ENCODE results near the gene GPR35. TPM values are rescaled to one million over a fixed set of nuclear protein-coding genes. Genes with fewer than 3 reads are reported as not detected.

The GPR35 gene
- total and polyA plus RNA-seq, 2 of the 13 experiments (the other 11 are each of a cell fraction or from before 2014, with no cell fraction given): 27.1 to 44.2 TPM

DNA sequence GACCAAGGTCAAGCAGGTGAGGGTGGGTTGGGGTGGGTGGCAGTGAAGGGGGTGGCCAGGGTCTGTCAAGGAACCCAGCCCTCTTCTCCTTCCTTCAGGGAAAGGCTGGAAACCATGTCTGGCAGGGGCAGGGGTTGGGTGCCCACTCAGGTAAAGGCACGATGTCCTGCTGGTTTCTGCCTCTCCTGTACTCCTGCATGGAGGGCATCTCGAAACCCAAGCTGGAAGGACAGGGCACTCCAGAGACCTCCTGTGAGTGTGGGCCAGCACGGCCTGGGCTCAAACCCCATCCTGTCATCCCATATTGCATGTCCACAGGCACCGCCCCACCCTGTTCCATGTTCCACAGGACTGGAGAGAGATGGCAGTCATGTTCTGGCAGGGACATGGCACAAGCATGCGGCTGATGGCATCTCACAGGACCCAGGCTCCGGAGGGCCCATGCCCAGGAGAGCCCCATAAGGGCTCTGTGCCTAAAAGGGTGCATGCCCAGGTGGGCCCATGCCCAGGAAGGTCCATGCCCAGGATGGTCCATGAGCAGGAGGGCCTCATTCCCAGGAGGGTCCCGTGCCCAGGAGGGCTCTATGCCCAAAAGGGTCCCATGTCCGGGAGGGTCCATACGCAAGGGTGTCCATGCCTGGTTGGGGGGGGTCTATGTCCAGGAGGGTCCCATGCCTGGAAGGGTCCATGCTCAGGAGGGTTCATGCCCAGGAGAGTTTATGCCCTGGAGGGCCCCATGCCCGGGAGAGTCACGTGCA lies 6.4 kb downstream of the GPR35 start (continued):
- TF ChIP-seq FOXC1 (CRISPR knock-in tag; IDR thresholded peaks at IDR 0.05; ENCODE audit: borderline replicate concordance) (0 out of 2 replicates have a peak, but pooled peaks have one; percentile 35), REL (CRISPR knock-in tag; conservative IDR thresholded peaks at IDR 0.05) (no peak), POLR2A (IDR thresholded peaks at IDR 0.05; ENCODE audit: insufficient read depth in 1 of 2, low read depth in 2 of 2, low read length in 2 of 2) (0 out of 4 replicates have a peak, but pooled peaks of 1 of the 2 experiments have one; percentile 1), YEATS2 (CRISPR knock-in tag; IDR thresholded peaks at IDR 0.05; ENCODE audit: borderline replicate concordance) (no peak), ZNF660 (CRISPR knock-in tag; IDR thresholded peaks at IDR 0.05; ENCODE audit: borderline replicate concordance, low read depth) (no peak)
- TF ChIP-seq, protein P1, sequence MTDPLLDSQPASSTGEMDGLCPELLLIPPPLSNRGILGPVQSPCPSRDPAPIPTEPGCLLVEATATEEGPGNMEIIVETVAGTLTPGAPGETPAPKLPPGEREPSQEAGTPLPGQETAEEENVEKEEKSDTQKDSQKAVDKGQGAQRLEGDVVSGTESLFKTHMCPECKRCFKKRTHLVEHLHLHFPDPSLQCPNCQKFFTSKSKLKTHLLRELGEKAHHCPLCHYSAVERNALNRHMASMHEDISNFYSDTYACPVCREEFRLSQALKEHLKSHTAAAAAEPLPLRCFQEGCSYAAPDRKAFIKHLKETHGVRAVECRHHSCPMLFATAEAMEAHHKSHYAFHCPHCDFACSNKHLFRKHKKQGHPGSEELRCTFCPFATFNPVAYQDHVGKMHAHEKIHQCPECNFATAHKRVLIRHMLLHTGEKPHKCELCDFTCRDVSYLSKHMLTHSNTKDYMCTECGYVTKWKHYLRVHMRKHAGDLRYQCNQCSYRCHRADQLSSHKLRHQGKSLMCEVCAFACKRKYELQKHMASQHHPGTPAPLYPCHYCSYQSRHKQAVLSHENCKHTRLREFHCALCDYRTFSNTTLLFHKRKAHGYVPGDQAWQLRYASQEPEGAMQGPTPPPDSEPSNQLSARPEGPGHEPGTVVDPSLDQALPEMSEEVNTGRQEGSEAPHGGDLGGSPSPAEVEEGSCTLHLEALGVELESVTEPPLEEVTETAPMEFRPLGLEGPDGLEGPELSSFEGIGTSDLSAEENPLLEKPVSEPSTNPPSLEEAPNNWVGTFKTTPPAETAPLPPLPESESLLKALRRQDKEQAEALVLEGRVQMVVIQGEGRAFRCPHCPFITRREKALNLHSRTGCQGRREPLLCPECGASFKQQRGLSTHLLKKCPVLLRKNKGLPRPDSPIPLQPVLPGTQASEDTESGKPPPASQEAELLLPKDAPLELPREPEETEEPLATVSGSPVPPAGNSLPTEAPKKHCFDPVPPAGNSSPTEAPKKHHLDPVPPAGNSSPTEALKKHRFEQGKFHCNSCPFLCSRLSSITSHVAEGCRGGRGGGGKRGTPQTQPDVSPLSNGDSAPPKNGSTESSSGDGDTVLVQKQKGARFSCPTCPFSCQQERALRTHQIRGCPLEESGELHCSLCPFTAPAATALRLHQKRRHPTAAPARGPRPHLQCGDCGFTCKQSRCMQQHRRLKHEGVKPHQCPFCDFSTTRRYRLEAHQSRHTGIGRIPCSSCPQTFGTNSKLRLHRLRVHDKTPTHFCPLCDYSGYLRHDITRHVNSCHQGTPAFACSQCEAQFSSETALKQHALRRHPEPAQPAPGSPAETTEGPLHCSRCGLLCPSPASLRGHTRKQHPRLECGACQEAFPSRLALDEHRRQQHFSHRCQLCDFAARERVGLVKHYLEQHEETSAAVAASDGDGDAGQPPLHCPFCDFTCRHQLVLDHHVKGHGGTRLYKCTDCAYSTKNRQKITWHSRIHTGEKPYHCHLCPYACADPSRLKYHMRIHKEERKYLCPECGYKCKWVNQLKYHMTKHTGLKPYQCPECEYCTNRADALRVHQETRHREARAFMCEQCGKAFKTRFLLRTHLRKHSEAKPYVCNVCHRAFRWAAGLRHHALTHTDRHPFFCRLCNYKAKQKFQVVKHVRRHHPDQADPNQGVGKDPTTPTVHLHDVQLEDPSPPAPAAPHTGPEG (CRISPR knock-in tag; IDR thresholded peaks at IDR 0.05): no peak
- TF ChIP-seq, protein P2, sequence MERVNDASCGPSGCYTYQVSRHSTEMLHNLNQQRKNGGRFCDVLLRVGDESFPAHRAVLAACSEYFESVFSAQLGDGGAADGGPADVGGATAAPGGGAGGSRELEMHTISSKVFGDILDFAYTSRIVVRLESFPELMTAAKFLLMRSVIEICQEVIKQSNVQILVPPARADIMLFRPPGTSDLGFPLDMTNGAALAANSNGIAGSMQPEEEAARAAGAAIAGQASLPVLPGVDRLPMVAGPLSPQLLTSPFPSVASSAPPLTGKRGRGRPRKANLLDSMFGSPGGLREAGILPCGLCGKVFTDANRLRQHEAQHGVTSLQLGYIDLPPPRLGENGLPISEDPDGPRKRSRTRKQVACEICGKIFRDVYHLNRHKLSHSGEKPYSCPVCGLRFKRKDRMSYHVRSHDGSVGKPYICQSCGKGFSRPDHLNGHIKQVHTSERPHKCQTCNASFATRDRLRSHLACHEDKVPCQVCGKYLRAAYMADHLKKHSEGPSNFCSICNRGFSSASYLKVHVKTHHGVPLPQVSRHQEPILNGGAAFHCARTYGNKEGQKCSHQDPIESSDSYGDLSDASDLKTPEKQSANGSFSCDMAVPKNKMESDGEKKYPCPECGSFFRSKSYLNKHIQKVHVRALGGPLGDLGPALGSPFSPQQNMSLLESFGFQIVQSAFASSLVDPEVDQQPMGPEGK (CRISPR knock-in tag; IDR thresholded peaks at IDR 0.05): no peak
- TF ChIP-seq, protein P3, sequence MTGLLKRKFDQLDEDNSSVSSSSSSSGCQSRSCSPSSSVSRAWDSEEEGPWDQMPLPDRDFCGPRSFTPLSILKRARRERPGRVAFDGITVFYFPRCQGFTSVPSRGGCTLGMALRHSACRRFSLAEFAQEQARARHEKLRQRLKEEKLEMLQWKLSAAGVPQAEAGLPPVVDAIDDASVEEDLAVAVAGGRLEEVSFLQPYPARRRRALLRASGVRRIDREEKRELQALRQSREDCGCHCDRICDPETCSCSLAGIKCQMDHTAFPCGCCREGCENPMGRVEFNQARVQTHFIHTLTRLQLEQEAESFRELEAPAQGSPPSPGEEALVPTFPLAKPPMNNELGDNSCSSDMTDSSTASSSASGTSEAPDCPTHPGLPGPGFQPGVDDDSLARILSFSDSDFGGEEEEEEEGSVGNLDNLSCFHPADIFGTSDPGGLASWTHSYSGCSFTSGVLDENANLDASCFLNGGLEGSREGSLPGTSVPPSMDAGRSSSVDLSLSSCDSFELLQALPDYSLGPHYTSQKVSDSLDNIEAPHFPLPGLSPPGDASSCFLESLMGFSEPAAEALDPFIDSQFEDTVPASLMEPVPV (CRISPR knock-in tag; IDR thresholded peaks at IDR 0.05): no peak
